ENCODE measurements around the gene EEF1AKMT4.

- peak; percentile 80 for TF ChIP-seq CTCF (IDR thresholded peaks at IDR 0.05; ENCODE audit: low read depth, low read length)
- TF ChIP-seq EZH2phosphoT487 (IDR thresholded peaks at IDR 0.05; ENCODE audit: low read depth): no peak
These were observed 22.0 kb upstream of the EEF1AKMT4 start for GRCh38 chr3:184227481-184227935.
